A549 (cell line): ENCODE results near the gene HDGF. TPM values are rescaled to one million over a fixed set of nuclear protein-coding genes. Genes with fewer than 3 reads are reported as not detected.
A peak's percentile ranks its signal among the peaks of the same experiment; 100 is the strongest.

ENCODE experiments used
- ATAC-seq, 2 experiments: fragments of 200-7000 bp in 1 of 2; fragments of >200 bp in 1 of 2; cut with Nextera tagmentation in 1 of 2; cut with Tn5 transposase in 1 of 2; 3 replicates each; pipeline versions ENCODE4 v1.8.0 to v1.9.1; 2018 to 2020; ENCODE audit warnings: mild to moderate bottlenecking in 1 of 2, moderate library complexity in 1 of 2
- CTCF ChIA-PET: fragments of 300-600 bp; sonication (Branson Sonifier 250); formaldehyde crosslinking; extraction: SDS; loops from one replicate; lab custom pipeline; 2021; ENCODE audit warnings: antibody characterized with exemption, inconsistent platforms; lab: Yijun Ruan, JAX
- POLR2A ChIA-PET: fragments of 350-600 bp; formaldehyde crosslinking; extraction: SDS; loops from one replicate; lab custom pipeline; 2021; ENCODE audit warnings: antibody characterized with exemption, inconsistent platforms; lab: Yijun Ruan, JAX
- DNase-seq, 2 experiments: peaks; one replicate each; pipeline versions ENCODE4 v3.0.0 to v3.0.0-alpha.2; 2011 to 2016; ENCODE audit warnings: low read depth in 1 of 2, low spot score in 1 of 2
- FAIRE-seq: peaks from 2 replicates; lab custom pipeline; 2011; peaks lifted over from hg19 to GRCh38; lab: Jason Lieb, UNC
- H3K27ac ChIP-seq, 2 experiments: fragments of >200 bp; sonication (Bioruptor Twin); formaldehyde crosslinking; 3 replicates each; pipeline ENCODE4 v1.5.1; 2016 to 2017
- H3K4me1 ChIP-seq: fragments of >200 bp; sonication (Bioruptor Twin); formaldehyde crosslinking; 3 replicates; pipeline ENCODE4 v1.6.1; 2016
- H3K4me2 ChIP-seq: fragments of >200 bp; sonication (Bioruptor Twin); formaldehyde crosslinking; 3 replicates; pipeline ENCODE4 v1.6.1; 2016
- H3K4me3 ChIP-seq: fragments of >200 bp; sonication (Bioruptor Twin); formaldehyde crosslinking; 3 replicates; pipeline ENCODE4 v1.5.1; 2016
- H3K9me3 ChIP-seq: fragments of >200 bp; sonication (Bioruptor Twin); formaldehyde crosslinking; 3 replicates; pipeline ENCODE4 v1.6.1; 2016
- BHLHE40 ChIP-seq: IDR thresholded peaks from 2 replicates; pipeline ENCODE4 v1.6.1; 2012; ENCODE audit warnings: low read depth, low read length, inconsistent platforms
- CBX2 ChIP-seq: fragments of 200-600 bp; sonication (generic); IDR thresholded peaks from 2 replicates; pipeline ENCODE4 v1.6.1; 2016; ENCODE audit warnings: low read depth, mild to moderate bottlenecking, borderline replicate concordance
- ESRRA ChIP-seq: fragments of 150-350 bp; IDR thresholded peaks from 2 replicates; pipeline ENCODE4 v1.6.1; 2014; ENCODE audit warnings: mild to moderate bottlenecking, low read length, borderline replicate concordance
- GATA3 ChIP-seq: IDR thresholded peaks from 2 replicates; pipeline ENCODE4 v1.6.1; 2012; ENCODE audit warnings: borderline replicate concordance
- HDAC2 ChIP-seq: fragments of 200-600 bp; sonication (generic); IDR thresholded peaks from 2 replicates; pipeline ENCODE4 v1.6.1; 2016
- HEYL ChIP-seq: fragments of 250-450 bp; sonication (Bioruptor Pico); IDR thresholded peaks from 2 replicates; pipeline ENCODE4 v1.8.0; 2021; ENCODE audit warnings: mild to moderate bottlenecking, moderate library complexity
- HOXB13 ChIP-seq: fragments of 250-450 bp; sonication (Bioruptor Pico); IDR thresholded peaks from 2 replicates; pipeline ENCODE4 v1.5.0; 2020; ENCODE audit warnings: low read depth, mild to moderate bottlenecking, moderate library complexity
- HOXB5 ChIP-seq: fragments of 250-450 bp; sonication (Bioruptor Pico); IDR thresholded peaks from 2 replicates; pipeline ENCODE4 v1.5.0; 2020; ENCODE audit warnings: mild to moderate bottlenecking, moderate library complexity
- JUN ChIP-seq, 2 experiments: fragments of >200 bp; sonication (Bioruptor Twin); formaldehyde crosslinking; IDR thresholded peaks; 2 replicates in 1 of 2; 3 replicates in 1 of 2; pipeline ENCODE4 v1.6.1; 2016 to 2017
- NFE2L2 ChIP-seq: fragments of 150-350 bp; conservative IDR thresholded peaks from 2 replicates; pipeline ENCODE4 v1.6.1; 2014; ENCODE audit warnings: low read length
- PHF8 ChIP-seq: fragments of 200-600 bp; sonication (generic); IDR thresholded peaks from 2 replicates; pipeline ENCODE4 v1.6.1; 2016; ENCODE audit warnings: low read depth, mild to moderate bottlenecking, antibody characterized with exemption, moderate library complexity, borderline replicate concordance
- RARB ChIP-seq: fragments of 250-450 bp; sonication (Bioruptor Pico); IDR thresholded peaks from 2 replicates; pipeline ENCODE4 v1.8.0; 2021; ENCODE audit warnings: mild to moderate bottlenecking, moderate library complexity
- RFX5 ChIP-seq: fragments of 450-650 bp; IDR thresholded peaks from 2 replicates; pipeline ENCODE4 v1.7.1; 2014; ENCODE audit warnings: antibody characterized with exemption, mild to moderate bottlenecking, moderate library complexity
- RNF2 ChIP-seq: fragments of 200-600 bp; sonication (generic); IDR thresholded peaks from 2 replicates; pipeline ENCODE4 v1.6.1; 2016; ENCODE audit warnings: low read depth, mild to moderate bottlenecking, antibody characterized with exemption, moderate library complexity, borderline replicate concordance
- TP53 ChIP-seq: fragments of 250-450 bp; sonication (Bioruptor Pico); IDR thresholded peaks from 2 replicates; pipeline ENCODE4 v1.5.0; 2021; ENCODE audit warnings: mild to moderate bottlenecking, moderate library complexity
- ZSCAN20 ChIP-seq: fragments of 250-450 bp; sonication (Bioruptor Pico); IDR thresholded peaks from 2 replicates; pipeline ENCODE4 v1.8.0; 2022; ENCODE audit warnings: mild to moderate bottlenecking, moderate library complexity
- WGBS: methylation state at CpG from one replicate; pipeline ENCODE4 v1.1.6; 2017; ENCODE audit errors: missing lambda C conversion rate; 5-methylcytosine and 5-hydroxymethylcytosine counted together
- polyA plus RNA-seq, 4 experiments: library from polyadenylated mRNA; depleted of rRNA in 3 of 4; stranded (reverse); fragments of >200 nt; fragmentation: RNase III in 1 of 4; extraction: RNeasy Plus Mini Kit Qiagen cat#74134 plus additional on column Dnase treatment in 1 of 4; gene quantifications; 2 replicates in 3 of 4; 3 replicates in 1 of 4; pipeline ENCODE4 v1.2.3, GENCODE V29; 2011 to 2017
- TF ChIP-seq, protein P1 (sequence below): IDR thresholded peaks from 2 replicates; pipeline ENCODE4 v1.6.1; 2012
- TF ChIP-seq, protein P2 (sequence below): fragments of 450-650 bp; IDR thresholded peaks from 2 replicates; pipeline ENCODE4 v1.6.1; 2014; ENCODE audit warnings: antibody characterized with exemption

Gene HDGF
- polyA plus RNA-seq, 2 of the 4 experiments (the other 2 are of a cell fraction): 299 to 428 TPM

DNA sequence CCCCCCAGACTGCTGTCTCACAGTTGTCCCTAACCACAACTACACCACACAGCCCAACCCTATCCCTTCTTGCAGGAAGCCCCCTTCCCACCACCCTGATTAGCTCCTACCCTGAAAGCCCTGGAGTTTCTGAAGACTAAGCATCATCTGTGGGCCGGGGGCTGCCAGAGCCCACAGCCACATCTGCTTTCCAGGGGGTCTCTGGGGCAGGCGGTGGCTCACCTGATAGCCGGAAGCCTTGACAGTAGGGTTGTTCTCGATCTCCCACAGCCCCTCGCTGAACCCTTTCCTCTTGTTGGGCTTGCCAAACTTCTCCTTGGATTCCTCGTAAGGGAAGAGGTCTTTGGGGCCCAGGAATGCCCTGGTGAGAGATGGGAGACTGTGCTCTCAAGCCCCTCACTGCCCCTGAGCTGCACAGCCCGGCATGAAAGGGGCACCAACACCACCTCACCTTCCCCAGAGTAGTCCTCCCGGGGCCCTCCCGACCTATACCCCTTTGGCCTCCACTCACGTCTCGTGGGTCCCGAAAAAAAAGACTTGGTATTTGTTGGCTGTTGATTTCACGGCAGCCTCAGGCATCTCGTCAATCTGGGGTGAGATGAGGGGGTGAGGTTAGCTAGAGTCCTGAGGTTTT is 6.6 kb downstream of the HDGF start (continued):
- no peak for TF ChIP-seq HOXB13 (CRISPR knock-in tag)
- no peak for TF ChIP-seq ESRRA
- TF ChIP-seq, protein P1, sequence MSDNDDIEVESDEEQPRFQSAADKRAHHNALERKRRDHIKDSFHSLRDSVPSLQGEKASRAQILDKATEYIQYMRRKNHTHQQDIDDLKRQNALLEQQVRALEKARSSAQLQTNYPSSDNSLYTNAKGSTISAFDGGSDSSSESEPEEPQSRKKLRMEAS: no peak
- TF ChIP-seq GATA3: no peak
- no peak for TF ChIP-seq RNF2
- TF ChIP-seq NFE2L2: no peak
- TF ChIP-seq TP53 (CRISPR knock-in tag): no peak

DNA sequence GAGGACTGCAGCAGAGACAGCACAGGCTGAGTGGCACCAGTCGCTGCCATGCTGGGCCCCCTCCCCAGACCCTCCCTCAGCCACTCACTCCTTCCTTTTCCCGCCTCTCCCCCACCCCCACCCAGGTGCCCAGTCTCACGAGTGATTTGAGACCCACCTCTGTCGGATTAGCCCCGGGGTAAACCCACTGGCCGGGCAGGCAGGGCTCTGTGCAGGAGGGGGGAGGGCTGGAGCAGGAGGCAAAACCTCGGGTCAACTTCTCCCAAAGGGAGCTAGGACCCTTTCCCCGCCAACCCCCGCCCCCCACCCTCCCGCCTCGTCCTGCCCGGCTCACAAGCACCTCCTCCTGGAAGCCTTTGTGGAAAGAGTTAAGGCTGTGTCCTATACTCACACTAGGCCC is 7.1 kb downstream of the HDGF start:
- no peak overlapping the region for H3K4me2 ChIP-seq
- WGBS: 40% methylated on average over 3 of the region's 12 CpGs
- ChIA-PET CTCF (interaction anchor here (2.4 to 10.5 kb wide), 2 partner anchors 18 to 55 kb away, joined by 8 to 130 read pairs; partner anchors contain the start of genes ISG20L2 and METTL25B), POLR2A (interaction anchor here (0.7 to 1.7 kb wide), 2 partner anchors 16 to 189 kb away, joined by 4 to 7 read pairs; partner anchors contain the start of genes ISG20L2 and METTL25B)
- no peaks in the 10 kb centered on the region for H3K9me3 ChIP-seq
- TF ChIP-seq RFX5 (no peak), JUN (IDR thresholded peaks at IDR 0.05) (peak in 1 of 2 experiments; percentile 19; a peak in 1 of 5 replicates)
- peaks cover 55% of the 10 kb centered on the region for H3K4me1 ChIP-seq
- ATAC-seq (no peak), DNase-seq (no peak), FAIRE-seq (no peak)
- no peak overlapping the region for H3K4me3 ChIP-seq
- peak overlapping the region in 1 of 2 experiments; percentile 100; a peak in 3 of 6 replicates for H3K27ac ChIP-seq

DNA sequence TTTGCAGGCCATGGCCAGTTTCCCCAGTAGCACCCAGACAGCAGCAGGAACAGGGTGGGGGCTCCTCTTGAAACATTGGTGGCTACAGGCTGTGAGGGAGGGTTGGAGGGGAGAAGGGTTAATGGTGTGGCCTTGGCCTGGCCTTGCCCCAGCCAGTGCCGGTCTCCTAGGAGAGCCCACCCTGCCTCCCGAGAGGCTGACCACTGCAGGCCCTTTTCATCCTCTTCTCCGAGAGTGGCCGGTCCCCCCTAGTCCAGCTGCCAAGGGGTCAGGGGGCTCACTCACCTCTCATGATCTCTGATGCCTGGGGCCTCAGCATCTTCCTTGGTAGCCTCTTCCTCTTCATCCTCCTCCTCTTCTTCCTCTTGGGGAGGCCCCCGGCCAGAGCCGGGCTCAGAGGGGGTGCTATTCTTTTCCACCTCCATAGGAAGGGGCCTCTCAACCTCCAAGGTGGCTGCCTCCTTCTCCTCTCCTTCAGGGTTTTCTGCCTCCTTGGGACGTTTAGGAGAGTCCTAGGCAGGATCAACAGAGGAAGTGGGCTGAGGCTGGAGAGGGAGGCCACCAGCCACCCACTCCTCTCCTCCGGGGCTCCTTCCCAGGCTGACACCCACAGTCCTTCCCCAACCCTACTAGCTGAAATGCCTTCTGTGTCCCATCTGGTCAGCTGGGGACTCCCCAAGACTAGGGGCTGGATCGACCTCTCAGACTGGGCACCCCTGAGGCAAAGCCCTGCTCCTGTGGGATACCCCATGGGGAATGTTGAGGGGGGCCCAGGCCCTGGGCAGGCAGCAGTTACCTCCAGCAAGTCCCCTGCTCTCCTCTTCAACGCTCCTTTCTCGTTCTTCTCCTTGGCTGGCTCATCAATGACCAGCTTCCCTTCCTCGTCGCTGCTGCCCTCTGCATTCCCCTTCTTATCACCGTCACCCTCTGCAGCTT is 7.8 kb downstream of the HDGF start:
- FAIRE-seq: no peak
- Histone ChIP-seq H3K27ac (peak overlapping the region in 1 of 2 experiments; percentile 21; a peak in 2 of 6 replicates), H3K4me2 (no peak overlapping the region), H3K9me3 (no peaks in the 10 kb centered on the region), H3K4me1 (peaks cover 48% of the 10 kb centered on the region), H3K4me3 (no peak overlapping the region)
- DNase-seq: no peak
- 89% methylated on average over 14 of the region's 14 CpGs for WGBS
- ChIA-PET CTCF (interaction anchor here (0.6 to 10.5 kb wide), 3 partner anchors 17 to 1487 kb away, joined by 3 to 130 read pairs (median 3); partner anchors contain the start of genes ISG20L2 and METTL25B), POLR2A (interaction anchor here (1.7 to 3.5 kb wide), 2 partner anchors 8 to 15 kb away, joined by 7 to 50 read pairs; partner anchors contain the start of genes HDGF, ISG20L2 and METTL25B)
- ATAC-seq: no peak
- TF ChIP-seq RARB (CRISPR knock-in tag) (no peak), RFX5 (no peak), HOXB13 (CRISPR knock-in tag) (no peak), HOXB5 (no peak), HDAC2 (no peak), BHLHE40 (no peak), HEYL (no peak), ZSCAN20 (CRISPR knock-in tag) (no peak), CBX2 (no peak), PHF8 (no peak)
- TF ChIP-seq, protein P1: no peak
- TF ChIP-seq, protein P2, sequence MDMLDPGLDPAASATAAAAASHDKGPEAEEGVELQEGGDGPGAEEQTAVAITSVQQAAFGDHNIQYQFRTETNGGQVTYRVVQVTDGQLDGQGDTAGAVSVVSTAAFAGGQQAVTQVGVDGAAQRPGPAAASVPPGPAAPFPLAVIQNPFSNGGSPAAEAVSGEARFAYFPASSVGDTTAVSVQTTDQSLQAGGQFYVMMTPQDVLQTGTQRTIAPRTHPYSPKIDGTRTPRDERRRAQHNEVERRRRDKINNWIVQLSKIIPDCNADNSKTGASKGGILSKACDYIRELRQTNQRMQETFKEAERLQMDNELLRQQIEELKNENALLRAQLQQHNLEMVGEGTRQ: no peak
